ENCODE results near the gene SENP5. TPM values are rescaled to one million over a fixed set of nuclear protein-coding genes. Genes with fewer than 3 reads are reported as not detected.

Gene SENP5
- polyA plus RNA-seq, 1 donor: 24.0 TPM

GRCh38 chr3:196979545-196979944 lies 111.8 kb downstream of the SENP5 start:
- DNase-seq: peak; percentile 83 to 92
- H3K27ac ChIP-seq (ENCODE audit: low read length): peak overlapping the region; percentile 87

GRCh38 chr3:196981657-196982056 lies 113.9 kb downstream of the SENP5 start:
- DNase-seq: no peak
- Histone ChIP-seq H3K27me3 (ENCODE audit: control insufficient read depth, insufficient read depth, low read length) (no peaks in the 10 kb centered on the region), H3K9me3 (ENCODE audit: control insufficient read depth, low read depth, low read length) (peaks cover 37% of the 10 kb centered on the region), H3K4me3 (ENCODE audit: low read length) (no peak overlapping the region), H3K27ac (ENCODE audit: low read length) (no peak overlapping the region), H3K36me3 (ENCODE audit: control insufficient read depth, insufficient read depth, low read length) (no peaks in the 10 kb centered on the region), H3K4me1 (ENCODE audit: control insufficient read depth, insufficient read depth, low read length) (peaks cover 36% of the 10 kb centered on the region)
- WGBS (ENCODE audit: insufficient coverage, low lambda C conversion rate): no CpG with 5 or more reads among the region's 13 CpGs

More at GRCh38 chr3:196979545-196979944, 111.8 kb downstream of the SENP5 start:
- Histone ChIP-seq H3K36me3 (ENCODE audit: control insufficient read depth, insufficient read depth, low read length) (no peaks in the 10 kb centered on the region), H3K4me1 (ENCODE audit: control insufficient read depth, insufficient read depth, low read length) (peaks cover 21% of the 10 kb centered on the region), H3K27me3 (ENCODE audit: control insufficient read depth, insufficient read depth, low read length) (no peaks in the 10 kb centered on the region), H3K9me3 (ENCODE audit: control insufficient read depth, low read depth, low read length) (peaks cover 34% of the 10 kb centered on the region), H3K4me3 (ENCODE audit: low read length) (no peak overlapping the region)
- 60% methylated on average over 1 of the region's 10 CpGs for WGBS (ENCODE audit: insufficient coverage, low lambda C conversion rate)

- no peak for DNase-seq
- H3K4me1 ChIP-seq (ENCODE audit: control insufficient read depth, insufficient read depth, low read length): peaks cover 51% of the 10 kb centered on the region
- H3K4me3 ChIP-seq (ENCODE audit: low read length): no peak overlapping the region
- H3K9me3 ChIP-seq (ENCODE audit: control insufficient read depth, low read depth, low read length): peaks cover 37% of the 10 kb centered on the region
- no CpG with 5 or more reads among the region's 1 CpG for WGBS (ENCODE audit: insufficient coverage, low lambda C conversion rate)
- no peak overlapping the region for H3K27ac ChIP-seq (ENCODE audit: low read length)
- no peaks in the 10 kb centered on the region for H3K27me3 ChIP-seq (ENCODE audit: control insufficient read depth, insufficient read depth, low read length)
- no peaks in the 10 kb centered on the region for H3K36me3 ChIP-seq (ENCODE audit: control insufficient read depth, insufficient read depth, low read length)
These were observed 115.5 kb downstream of the SENP5 start for GRCh38 chr3:196983186-196983585.

Other genes with a start within 250 kb of the SENP5 start
- 2.1 TPM for gene NRROS, start 228.2 kb upstream of the SENP5 start, polyA plus RNA-seq
- 2.7 TPM for gene CEP19, start 155.7 kb upstream of the SENP5 start, polyA plus RNA-seq
- gene PIGX, start 155.5 kb upstream of the SENP5 start, polyA plus RNA-seq: 31.2 TPM
- 46.2 TPM for gene PAK2, start 128.1 kb upstream of the SENP5 start, polyA plus RNA-seq
- gene NCBP2, start 74.6 kb downstream of the SENP5 start, polyA plus RNA-seq: 106 TPM
- gene PIGZ, start 100.9 kb downstream of the SENP5 start, polyA plus RNA-seq: 56.8 TPM
- gene MELTF, start 161.9 kb downstream of the SENP5 start, polyA plus RNA-seq: 414 TPM